K562 (cell line): ENCODE results near the gene BCL2L1. TPM values are rescaled to one million over a fixed set of nuclear protein-coding genes. Genes with fewer than 3 reads are reported as not detected.
A peak's percentile ranks its signal among the peaks of the same experiment; 100 is the strongest.

ENCODE experiments used
- BCL6 ChIP-seq: fragments of 250-450 bp; sonication (Bioruptor Pico); IDR thresholded peaks from 2 replicates; pipeline ENCODE4 v1.4.0; 2020
- IFI16 ChIP-seq: fragments of 250-450 bp; sonication (Bioruptor Pico); IDR thresholded peaks from 2 replicates; pipeline ENCODE4 v2.1.2; 2022; ENCODE audit warnings: mild to moderate bottlenecking, inconsistent platforms
- KAT2B ChIP-seq: IDR thresholded peaks from one replicate; pipeline ENCODE4 v1.6.1; 2012; ENCODE audit warnings: low read depth, mild to moderate bottlenecking, control low read depth, inconsistent platforms, low read length, moderate library complexity
- LEF1 ChIP-seq: fragments of 450-650 bp; IDR thresholded peaks from 2 replicates; pipeline ENCODE4 v1.6.1; 2016; ENCODE audit warnings: mild to moderate bottlenecking
- MAFK ChIP-seq: IDR thresholded peaks from 2 replicates; pipeline ENCODE4 v1.6.1; 2011; ENCODE audit warnings: low read length, improper control_type of control experiment
- PKNOX1 ChIP-seq: fragments of 450-650 bp; IDR thresholded peaks from 2 replicates; pipeline ENCODE4 v1.6.1; 2016
- STAT5B ChIP-seq: fragments of 250-450 bp; sonication (Bioruptor Pico); IDR thresholded peaks from 2 replicates; pipeline ENCODE4 v1.8.0; 2021; ENCODE audit warnings: mild to moderate bottlenecking, inconsistent platforms
- ZBTB49 ChIP-seq: sonication (generic); formaldehyde crosslinking; IDR thresholded peaks from 2 replicates; pipeline ENCODE4 v1.8.0; 2022; ENCODE audit warnings: missing genetic modification reagents, mild to moderate bottlenecking, borderline replicate concordance
- polyA plus RNA-seq, 8 experiments: library from polyadenylated mRNA; depleted of rRNA in 4 of 8; stranded (reverse) in 5 of 8; unstranded in 3 of 8; fragments of >200 nt; fragmentation: Nextera tagmentation in 2 of 8; fragmentation: Illumina TruSeq in 1 of 8; extraction: Ambion mirVana in 2 of 8; extraction: Trizol in 1 of 8; gene quantifications; 2 replicates each; pipeline versions ENCODE4 v1.2.1 to v1.2.3, GENCODE V29; 2011 to 2014; ENCODE audit warnings: inconsistent platforms in 1 of 8, missing spikeins in 1 of 8
- total RNA-seq, 7 experiments: library from RNA; depleted of rRNA in 6 of 7; stranded (reverse); fragments of >200 nt in 6 of 7; fragmentation: Illumina TruSeq in 2 of 7; extraction: Trizol in 2 of 7; gene quantifications; 2 replicates each; pipeline versions ENCODE4 v1.2.1 to v1.2.3, GENCODE V29; 2011 to 2021; ENCODE audit warnings: low replicate concordance in 1 of 7

The BCL2L1 gene
- total and polyA plus RNA-seq, 9 of the 15 experiments (the other 6 are each of a cell fraction or from before 2014, with no cell fraction given): 3.3 to 182 (median 120) TPM

GRCh38 chr20:31675828-31676608, 46.6 kb downstream of the BCL2L1 start (continued):
- TF ChIP-seq STAT5B (CRISPR knock-in tag) (no peak), ZBTB49 (CRISPR knock-in tag) (no peak), MAFK (peak; percentile 39; the same call in 1 of the 2 replicates), IFI16 (CRISPR knock-in tag) (peak; percentile 55; the same call in 1 of the 2 replicates), LEF1 (peak; percentile 97), PKNOX1 (peak; percentile 77), KAT2B (no peak), BCL6 (CRISPR knock-in tag) (peak; percentile 68; the same call in 1 of the 2 replicates)
